Tibial nerve (tissue), 4 donors: Measurements from ENCODE around the gene FGD3. TPM values are rescaled to one million over a fixed set of nuclear protein-coding genes. Genes with fewer than 3 reads are reported as not detected.

Experiments
- DNase-seq, 2 donors: peaks; one replicate each; pipeline ENCODE4 v3.0.0-alpha.2; 2019; ENCODE audit warnings: low spot score in 2 of 2
- H3K27ac ChIP-seq, 4 donors: fragments of 200-600 bp; sonication (generic) in 3 of 4; one replicate each; pipeline ENCODE4 v1.5.1; 2017 to 2019; ENCODE audit warnings: mild to moderate bottlenecking in 1 of 4
- H3K27me3 ChIP-seq, 2 donors: fragments of 200-600 bp; sonication (generic) in 1 of 2; one replicate each; pipeline versions ENCODE4 v1.5.1 to v1.6.0; 2017 to 2019
- H3K36me3 ChIP-seq, 3 donors: fragments of 200-600 bp; sonication (generic); one replicate each; pipeline ENCODE4 v1.5.1; 2018 to 2019
- H3K4me1 ChIP-seq, 4 donors: fragments of 200-600 bp; sonication (generic) in 3 of 4; one replicate each; pipeline ENCODE4 v1.5.1; 2017 to 2019
- H3K4me3 ChIP-seq, 4 donors: fragments of 200-600 bp; sonication (generic) in 3 of 4; one replicate each; pipeline ENCODE4 v1.5.1; 2017 to 2019; ENCODE audit warnings: mild to moderate bottlenecking in 1 of 4, moderate library complexity in 1 of 4
- H3K9me3 ChIP-seq, 4 donors: fragments of 200-600 bp; sonication (generic) in 3 of 4; one replicate each; pipeline ENCODE4 v1.5.1; 2017 to 2019
- EP300 ChIP-seq, 2 donors: sonication (generic); formaldehyde crosslinking; IDR thresholded peaks; one replicate each; pipeline ENCODE4 v1.6.1; 2017; ENCODE audit warnings: antibody characterized with exemption in 2 of 2, mild to moderate bottlenecking in 1 of 2
- POLR2A ChIP-seq, 2 donors: fragments of 450-650 bp; IDR thresholded peaks; one replicate each; pipeline ENCODE4 v1.6.1; 2017; ENCODE audit warnings: antibody characterized with exemption in 2 of 2, mild to moderate bottlenecking in 2 of 2, moderate library complexity in 2 of 2
- WGBS, 2 donors: methylation state at CpG; one replicate each; pipeline ENCODE4 v1.1.5; 2018; 5-methylcytosine and 5-hydroxymethylcytosine counted together
- total RNA-seq, 4 donors: library from RNA; depleted of rRNA; stranded (reverse); fragments of >200 nt; gene quantifications; one replicate each; pipeline ENCODE4 v1.1.0, GENCODE V29; 2016
- TF ChIP-seq, protein P1 (sequence below), 5 experiments: fragments of 200-600 bp in 3 of 5; fragments of 450-650 bp in 2 of 5; sonication (generic) in 3 of 5; IDR thresholded peaks; one replicate each; pipeline ENCODE4 v1.5.1; 2016 to 2019; ENCODE audit warnings: antibody characterized with exemption in 5 of 5, mild to moderate bottlenecking in 3 of 5, moderate library complexity in 2 of 5

The FGD3 gene
- total RNA-seq, 4 donors from 2014 or later = 6.7 to 13.8 (median 7.3) TPM

DNA sequence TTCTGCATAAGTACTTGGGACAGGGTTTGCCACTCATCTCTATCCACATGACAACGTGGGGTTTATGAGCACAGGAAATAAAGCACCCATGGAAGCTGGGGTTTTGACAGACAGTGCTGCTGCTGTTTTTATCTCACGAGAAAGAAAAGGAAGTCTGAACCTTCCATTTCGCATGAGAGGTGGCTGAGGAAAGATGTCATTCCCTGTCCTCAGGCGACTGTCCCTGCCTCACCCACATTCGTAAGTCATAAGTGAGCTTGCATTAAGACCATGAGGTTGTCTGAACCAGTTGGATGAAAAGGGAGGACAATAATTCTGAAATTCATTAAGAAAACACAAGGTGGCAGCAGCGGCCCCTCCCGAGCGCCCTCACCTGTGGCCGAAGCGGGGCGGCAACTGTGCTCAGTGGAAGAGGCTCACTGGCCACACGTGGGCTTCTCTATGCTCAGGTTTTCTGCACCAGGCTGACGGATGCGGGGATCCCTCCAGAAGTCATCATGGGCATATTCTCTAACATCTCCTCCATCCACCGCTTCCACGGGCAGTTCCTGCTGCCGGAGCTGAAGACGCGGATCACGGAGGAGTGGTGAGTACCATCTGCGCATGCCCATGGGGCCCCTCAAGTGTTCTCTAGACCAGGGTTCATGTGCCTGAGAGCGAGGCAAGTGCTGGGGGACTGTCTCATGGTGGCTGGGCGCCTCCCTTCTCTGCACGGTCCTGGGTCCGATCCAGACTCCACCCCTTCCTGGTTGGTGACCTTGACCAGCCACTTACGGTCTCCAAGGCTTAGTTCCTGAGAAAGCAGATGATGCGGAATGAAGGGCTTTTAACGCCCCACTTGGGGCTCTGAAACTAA is 56.5 kb downstream of the FGD3 start:
- H3K4me1 ChIP-seq = peaks cover 0 to 6% (median 0%) of the 10 kb centered on the region in 4 donors
- no peaks in the 10 kb centered on the region for H3K36me3 ChIP-seq
- peaks cover 0 to 11% (median 0%) of the 10 kb centered on the region in 4 donors for H3K9me3 ChIP-seq
- peak in 1 of 2 donors; percentile 24 for DNase-seq
- H3K27me3 ChIP-seq = no peaks in the 10 kb centered on the region
- no peak overlapping the region for H3K27ac ChIP-seq
- peak overlapping the region in 1 of 4 donors; percentile 22 for H3K4me3 ChIP-seq
- 40 to 47% methylated on average over 27 to 28 of the region's 28 CpGs for WGBS, 2 donors
- TF ChIP-seq EP300 (IDR thresholded peaks at IDR 0.05) (no peak), POLR2A (IDR thresholded peaks at IDR 0.05) (no peak)
- TF ChIP-seq, protein P1, sequence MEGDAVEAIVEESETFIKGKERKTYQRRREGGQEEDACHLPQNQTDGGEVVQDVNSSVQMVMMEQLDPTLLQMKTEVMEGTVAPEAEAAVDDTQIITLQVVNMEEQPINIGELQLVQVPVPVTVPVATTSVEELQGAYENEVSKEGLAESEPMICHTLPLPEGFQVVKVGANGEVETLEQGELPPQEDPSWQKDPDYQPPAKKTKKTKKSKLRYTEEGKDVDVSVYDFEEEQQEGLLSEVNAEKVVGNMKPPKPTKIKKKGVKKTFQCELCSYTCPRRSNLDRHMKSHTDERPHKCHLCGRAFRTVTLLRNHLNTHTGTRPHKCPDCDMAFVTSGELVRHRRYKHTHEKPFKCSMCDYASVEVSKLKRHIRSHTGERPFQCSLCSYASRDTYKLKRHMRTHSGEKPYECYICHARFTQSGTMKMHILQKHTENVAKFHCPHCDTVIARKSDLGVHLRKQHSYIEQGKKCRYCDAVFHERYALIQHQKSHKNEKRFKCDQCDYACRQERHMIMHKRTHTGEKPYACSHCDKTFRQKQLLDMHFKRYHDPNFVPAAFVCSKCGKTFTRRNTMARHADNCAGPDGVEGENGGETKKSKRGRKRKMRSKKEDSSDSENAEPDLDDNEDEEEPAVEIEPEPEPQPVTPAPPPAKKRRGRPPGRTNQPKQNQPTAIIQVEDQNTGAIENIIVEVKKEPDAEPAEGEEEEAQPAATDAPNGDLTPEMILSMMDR (IDR thresholded peaks at IDR 0.05) = peak; percentile 50 to 60 (median 50)

DNA sequence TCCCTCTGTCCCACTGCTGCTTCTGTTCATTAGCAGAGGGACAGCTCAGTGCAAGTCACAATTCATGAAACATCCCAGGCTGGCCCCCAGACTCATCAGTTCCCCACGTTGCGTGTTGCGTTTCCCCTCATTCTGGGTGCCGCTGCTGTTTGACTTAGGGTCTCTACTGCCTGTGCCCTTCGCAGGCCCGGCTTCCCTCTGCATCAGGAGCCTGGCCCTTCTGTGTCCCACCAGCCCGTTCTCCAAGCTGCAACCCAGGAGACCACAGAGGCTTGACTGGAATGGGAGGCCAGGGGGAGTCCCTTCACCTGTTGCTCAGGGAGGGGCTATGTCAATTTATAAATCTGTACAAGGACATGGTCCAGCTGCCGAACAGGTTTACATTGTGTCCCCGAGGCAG is 57.2 kb downstream of the FGD3 start:
- Histone ChIP-seq H3K9me3 (peaks cover 0 to 3% (median 0%) of the 10 kb centered on the region in 4 donors), H3K27me3 (no peaks in the 10 kb centered on the region), H3K4me1 (peaks cover 0 to 6% (median 0%) of the 10 kb centered on the region in 4 donors), H3K36me3 (no peaks in the 10 kb centered on the region), H3K4me3 (no peak overlapping the region), H3K27ac (no peak overlapping the region)
- DNase-seq = no peak
- 91 to 96% methylated on average over 9 of the region's 9 CpGs for WGBS, 2 donors
- TF ChIP-seq EP300 (IDR thresholded peaks at IDR 0.05) (no peak), POLR2A (IDR thresholded peaks at IDR 0.05) (no peak)
- TF ChIP-seq, protein P1 (IDR thresholded peaks at IDR 0.05) = no peak

DNA sequence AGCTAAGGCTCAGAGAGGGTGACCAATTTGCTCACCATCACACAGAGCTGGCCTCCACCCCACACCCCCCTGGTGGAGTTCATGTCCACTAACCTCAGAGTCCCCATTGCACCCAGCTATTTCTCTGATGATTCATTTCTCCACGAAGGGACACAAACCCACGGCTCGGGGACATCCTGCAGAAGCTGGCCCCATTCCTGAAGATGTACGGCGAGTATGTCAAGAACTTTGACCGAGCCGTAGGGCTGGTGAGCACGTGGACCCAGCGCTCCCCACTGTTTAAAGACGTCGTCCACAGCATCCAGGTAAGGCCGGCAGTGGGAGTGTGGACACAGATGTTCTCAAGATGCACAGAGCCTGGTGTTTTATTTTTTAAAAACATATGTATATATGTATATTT is 58.6 kb downstream of the FGD3 start:
- no peak overlapping the region for H3K27ac ChIP-seq
- 87 to 93% methylated on average over 12 of the region's 12 CpGs for WGBS, 2 donors
- no peaks in the 10 kb centered on the region for H3K9me3 ChIP-seq
- peaks cover 0 to 6% (median 0%) of the 10 kb centered on the region in 4 donors for H3K4me1 ChIP-seq
- no peaks in the 10 kb centered on the region for H3K27me3 ChIP-seq
- no peaks in the 10 kb centered on the region for H3K36me3 ChIP-seq
- DNase-seq = no peak
- H3K4me3 ChIP-seq = no peak overlapping the region
- TF ChIP-seq, protein P1 (IDR thresholded peaks at IDR 0.05) = no peak
- TF ChIP-seq EP300 (IDR thresholded peaks at IDR 0.05) (no peak), POLR2A (IDR thresholded peaks at IDR 0.05) (no peak)

DNA sequence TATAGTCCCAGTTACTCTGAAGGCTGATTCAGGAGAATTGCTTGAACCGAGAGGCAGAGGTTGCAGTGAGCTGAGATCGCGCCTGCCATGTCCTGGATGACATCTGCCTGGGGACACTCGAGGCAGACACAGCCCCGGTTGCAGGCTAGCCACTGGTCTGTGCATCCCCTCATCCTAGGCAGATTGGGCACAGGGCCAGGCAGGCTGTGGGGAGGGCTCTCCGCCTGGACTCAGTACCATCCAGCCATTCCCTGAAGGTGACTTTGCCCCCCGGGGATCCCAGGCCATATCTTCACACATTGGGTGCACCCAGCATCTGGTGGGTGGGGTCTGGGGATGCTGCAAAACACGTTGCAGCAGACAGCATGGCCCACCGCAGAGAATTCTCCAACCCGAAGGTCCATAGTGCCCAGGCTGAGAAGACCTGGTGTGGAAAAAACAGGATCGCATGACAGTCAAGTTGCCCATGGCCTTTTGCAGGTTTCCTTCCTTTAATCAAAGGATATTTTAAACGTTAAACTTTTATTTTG is 60.3 kb downstream of the FGD3 start:
- TF ChIP-seq, protein P1 (IDR thresholded peaks at IDR 0.05) = no peak
- no peak for TF ChIP-seq EP300 (IDR thresholded peaks at IDR 0.05)
- no peak for TF ChIP-seq POLR2A (IDR thresholded peaks at IDR 0.05)
- no peak for DNase-seq
- no peaks in the 10 kb centered on the region for H3K36me3 ChIP-seq

DNA sequence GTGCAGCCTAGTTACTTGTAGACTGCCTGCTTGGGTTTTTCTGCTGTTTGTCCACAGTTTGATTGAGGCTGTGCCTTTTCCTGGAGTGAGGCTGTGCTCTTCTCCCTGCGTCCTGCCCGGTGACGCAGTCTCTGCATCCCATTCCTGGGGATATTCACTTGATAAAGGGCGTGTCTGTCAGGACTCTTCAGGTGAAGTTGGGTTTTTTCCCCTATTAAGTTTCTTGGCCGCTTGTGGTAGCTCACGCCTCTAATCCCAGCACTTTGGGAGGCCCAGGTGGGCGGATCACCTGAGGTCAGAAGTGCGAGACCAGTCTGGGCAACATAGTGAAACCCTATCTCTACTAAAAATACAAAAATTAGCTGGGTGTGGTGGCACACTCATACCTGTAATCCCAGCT is 61.1 kb downstream of the FGD3 start:
- no peaks in the 10 kb centered on the region for H3K27me3 ChIP-seq
- H3K27ac ChIP-seq = no peak overlapping the region
- no peak overlapping the region for H3K4me3 ChIP-seq
- no peak for DNase-seq
- 89 to 91% methylated on average over 8 of the region's 8 CpGs for WGBS, 2 donors
- H3K9me3 ChIP-seq = no peaks in the 10 kb centered on the region
- no peaks in the 10 kb centered on the region for H3K36me3 ChIP-seq
- H3K4me1 ChIP-seq = peaks cover 0 to 6% (median 0%) of the 10 kb centered on the region in 4 donors
- TF ChIP-seq POLR2A (IDR thresholded peaks at IDR 0.05) (no peak), EP300 (IDR thresholded peaks at IDR 0.05) (no peak)
- TF ChIP-seq, protein P1 (IDR thresholded peaks at IDR 0.05) = no peak

More for the DNA sequence above, 60.3 kb downstream of the FGD3 start:
- Histone ChIP-seq H3K4me1 (peaks cover 0 to 6% (median 0%) of the 10 kb centered on the region in 4 donors), H3K27ac (no peak overlapping the region), H3K4me3 (no peak overlapping the region), H3K9me3 (no peaks in the 10 kb centered on the region), H3K27me3 (no peaks in the 10 kb centered on the region)
- 79 to 82% methylated on average over 12 of the region's 12 CpGs for WGBS, 2 donors
